ENCODE results near the gene CALY. TPM values are rescaled to one million over a fixed set of nuclear protein-coding genes. Genes with fewer than 3 reads are reported as not detected.

Gene CALY
- total and polyA plus RNA-seq, 8 donors, result 0.75 to 17.8 (median 3.2) TPM

DNA sequence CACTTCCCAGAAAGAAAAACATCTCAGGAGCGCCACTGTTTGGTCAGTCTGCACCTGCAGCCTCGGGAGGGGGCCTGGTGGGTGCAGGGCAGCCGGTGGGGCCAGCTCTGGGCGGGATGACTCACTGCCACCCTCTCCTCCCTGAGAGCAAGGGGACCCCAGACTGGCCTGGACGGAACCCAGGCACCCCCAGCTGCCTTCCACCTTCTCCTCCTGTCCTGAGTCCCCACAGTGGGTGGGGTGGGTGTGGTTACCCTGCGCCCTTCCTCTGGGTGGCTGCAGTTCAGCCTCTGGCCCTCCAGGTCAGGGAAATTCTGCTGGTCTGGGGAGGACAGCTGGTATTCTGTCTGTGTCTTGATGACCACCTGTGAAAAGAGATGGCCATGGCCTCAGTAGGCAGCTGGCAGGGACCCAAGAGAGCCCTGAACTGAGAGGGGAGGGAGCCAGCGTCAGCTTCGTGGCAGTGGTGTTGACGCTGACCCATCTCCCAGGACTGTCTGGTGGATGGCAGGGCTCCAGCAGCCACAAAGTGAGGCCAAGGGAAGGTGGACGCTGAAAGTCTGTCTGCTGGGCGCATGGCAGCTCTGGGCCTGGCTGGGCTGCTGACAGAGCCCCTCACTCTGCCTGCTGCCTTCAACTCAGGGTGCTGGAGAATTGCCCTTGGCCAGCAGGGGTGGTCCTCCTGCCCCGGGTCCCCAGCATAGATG is 8.9 kb downstream of the CALY start:
- peak in 3 of 6 donors; percentile 21 to 53 (median 47) for DNase-seq
- Histone ChIP-seq H3K9me3 (no peaks in the 10 kb centered on the region), H3K27me3 (peaks cover 0 to 24% (median 15%) of the 10 kb centered on the region in 4 donors), H3K4me3 (no peak overlapping the region), H3K27ac (no peak overlapping the region), H3K36me3 (no peaks in the 10 kb centered on the region), H3K4me1 (peaks cover 0 to 8% (median 7%) of the 10 kb centered on the region in 3 donors)
- FAIRE-seq, result no peak
- intact Hi-C loops (cut with DNase I), result no loop called here
- TF ChIP-seq, protein P1, sequence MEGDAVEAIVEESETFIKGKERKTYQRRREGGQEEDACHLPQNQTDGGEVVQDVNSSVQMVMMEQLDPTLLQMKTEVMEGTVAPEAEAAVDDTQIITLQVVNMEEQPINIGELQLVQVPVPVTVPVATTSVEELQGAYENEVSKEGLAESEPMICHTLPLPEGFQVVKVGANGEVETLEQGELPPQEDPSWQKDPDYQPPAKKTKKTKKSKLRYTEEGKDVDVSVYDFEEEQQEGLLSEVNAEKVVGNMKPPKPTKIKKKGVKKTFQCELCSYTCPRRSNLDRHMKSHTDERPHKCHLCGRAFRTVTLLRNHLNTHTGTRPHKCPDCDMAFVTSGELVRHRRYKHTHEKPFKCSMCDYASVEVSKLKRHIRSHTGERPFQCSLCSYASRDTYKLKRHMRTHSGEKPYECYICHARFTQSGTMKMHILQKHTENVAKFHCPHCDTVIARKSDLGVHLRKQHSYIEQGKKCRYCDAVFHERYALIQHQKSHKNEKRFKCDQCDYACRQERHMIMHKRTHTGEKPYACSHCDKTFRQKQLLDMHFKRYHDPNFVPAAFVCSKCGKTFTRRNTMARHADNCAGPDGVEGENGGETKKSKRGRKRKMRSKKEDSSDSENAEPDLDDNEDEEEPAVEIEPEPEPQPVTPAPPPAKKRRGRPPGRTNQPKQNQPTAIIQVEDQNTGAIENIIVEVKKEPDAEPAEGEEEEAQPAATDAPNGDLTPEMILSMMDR (IDR thresholded peaks at IDR 0.05), result no peak
- 33 to 39% methylated on average over 12 of the region's 12 CpGs for WGBS, 2 donors
- ATAC-seq, result no peak

DNA sequence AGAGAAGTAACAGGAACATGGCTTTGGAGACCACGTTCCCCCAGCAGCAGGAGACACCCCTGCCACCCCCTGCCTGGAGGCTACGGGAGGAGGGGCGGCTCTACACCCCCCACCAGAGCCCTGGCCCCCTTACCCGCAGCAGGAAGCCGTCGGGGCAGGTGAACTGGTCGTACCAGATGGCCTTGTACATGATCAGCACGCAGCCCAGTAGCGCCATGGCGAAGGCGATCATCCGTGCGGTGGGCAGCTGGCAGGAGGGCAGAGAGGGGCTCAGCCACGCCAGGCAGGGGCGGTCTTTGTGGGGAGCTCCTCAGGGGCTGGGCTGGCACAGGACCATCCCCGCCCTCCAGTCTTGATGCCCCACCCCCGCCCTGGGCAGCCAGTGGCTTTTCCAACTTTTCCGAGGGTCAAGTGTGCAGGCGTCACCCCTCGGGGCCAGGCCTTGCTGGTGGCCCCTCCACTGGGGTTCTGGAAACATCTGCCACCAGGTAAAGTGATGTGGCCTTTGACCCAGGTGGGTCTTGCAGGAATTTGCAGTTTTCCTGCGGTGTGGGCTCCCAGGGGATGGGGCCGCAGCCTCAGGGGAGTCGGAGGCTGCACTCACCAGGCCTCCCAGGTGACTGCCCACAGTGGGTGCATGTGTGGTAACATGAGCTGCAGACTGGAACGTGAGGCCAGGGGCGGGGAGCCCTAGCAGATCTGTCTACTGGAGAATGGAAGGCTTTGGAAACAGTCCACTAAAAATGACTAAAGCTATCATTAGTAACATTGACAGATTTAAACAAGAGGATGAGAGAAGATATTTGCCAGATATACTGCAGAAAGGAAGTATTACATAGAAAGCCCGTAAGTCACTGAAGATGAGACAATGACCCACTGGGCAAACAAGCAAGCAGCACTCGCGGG is 9.7 kb downstream of the CALY start:
- H3K27ac ChIP-seq, result no peak overlapping the region
- intact Hi-C loops (cut with DNase I), result no loop called here
- TF ChIP-seq, protein P1 (IDR thresholded peaks at IDR 0.05), result no peak
- no peaks in the 10 kb centered on the region for H3K9me3 ChIP-seq
- no peak for FAIRE-seq
- 23 to 28% methylated on average over 27 to 28 of the region's 28 CpGs for WGBS, 2 donors
- peaks cover 0 to 8% (median 7%) of the 10 kb centered on the region in 3 donors for H3K4me1 ChIP-seq
- peak in 3 of 6 donors; percentile 9 to 81 (median 50) for DNase-seq
- ATAC-seq, result no peak
- no peak overlapping the region for H3K4me3 ChIP-seq
- peaks cover 0 to 24% (median 15%) of the 10 kb centered on the region in 4 donors for H3K27me3 ChIP-seq
- no peaks in the 10 kb centered on the region for H3K36me3 ChIP-seq

- intact Hi-C loops (cut with DNase I), result no loop called here
- Histone ChIP-seq H3K36me3 (no peaks in the 10 kb centered on the region), H3K27me3 (peaks cover 0 to 24% (median 15%) of the 10 kb centered on the region in 4 donors), H3K27ac (no peak overlapping the region), H3K4me1 (peaks cover 0 to 8% (median 7%) of the 10 kb centered on the region in 3 donors), H3K4me3 (peak overlapping the region in 2 of 4 donors; percentile 43 to 44), H3K9me3 (no peaks in the 10 kb centered on the region)
- no peak for FAIRE-seq
- no peak for DNase-seq
- WGBS, 2 donors, result 40 to 45% methylated on average over 9 of the region's 9 CpGs
- TF ChIP-seq, protein P1 (IDR thresholded peaks at IDR 0.05), result no peak
- no peak for ATAC-seq
Measured at GRCh38 chr10:133326223-133326551, 10.5 kb downstream of the CALY start.

GRCh38 chr10:133325440-133326222 is 11.1 kb downstream of the CALY start:
- TF ChIP-seq, protein P1 (IDR thresholded peaks at IDR 0.05), result no peak
- no peak overlapping the region for H3K27ac ChIP-seq
- 2 to 3% methylated on average over 52 to 91 of the region's 91 CpGs for WGBS, 2 donors
- peak overlapping the region in 3 of 4 donors; percentile 5 to 44 (median 43) for H3K4me3 ChIP-seq
- peaks cover 0 to 8% (median 7%) of the 10 kb centered on the region in 3 donors for H3K4me1 ChIP-seq
- peak; percentile 20 to 36 (median 29) for ATAC-seq
- no peak for FAIRE-seq
- intact Hi-C loops (cut with DNase I), result no loop called here
- no peaks in the 10 kb centered on the region for H3K9me3 ChIP-seq
- DNase-seq, result peak in 4 of 6 donors; percentile 20 to 81 (median 60)
- no peaks in the 10 kb centered on the region for H3K36me3 ChIP-seq
- H3K27me3 ChIP-seq, result peaks cover 0 to 24% (median 15%) of the 10 kb centered on the region in 4 donors

Data from pancreas (tissue), 10 donors.